HEK293 (cell line): ENCODE data around the gene FBXW2.

Experiments used
- CTCF ChIA-PET: fragments of 350-600 bp; formaldehyde crosslinking; extraction: SDS; loops from one replicate; lab custom pipeline; 2021; ENCODE audit warnings: antibody characterized with exemption; lab: Yijun Ruan, JAX
- POLR2A ChIA-PET: fragments of 300-600 bp; formaldehyde crosslinking; extraction: SDS; loops from one replicate; lab custom pipeline; 2020; ENCODE audit warnings: antibody characterized with exemption, inconsistent platforms; lab: Yijun Ruan, JAX
- H3K27ac ChIP-seq: fragments of 200-500 bp; sonication (Bioruptor generic); 2 replicates; pipeline ENCODE4 v1.5.1; 2014; ENCODE audit warnings: low read depth, low read length, control low read depth, inconsistent platforms; ENCODE audit errors: extremely low read depth
- H3K36me3 ChIP-seq, 2 experiments: fragments of 200-500 bp in 1 of 2; sonication (Bioruptor generic) in 1 of 2; 1 replicate in 1 of 2; 2 replicates in 1 of 2; pipeline ENCODE4 v1.5.1; 2014 to 2017; ENCODE audit warnings: inconsistent platforms in 2 of 2, low read length in 2 of 2; ENCODE audit not compliant: control insufficient read depth in 2 of 2, insufficient read depth in 1 of 2
- H3K4me1 ChIP-seq: fragments of 200-500 bp; sonication (Bioruptor generic); 2 replicates; pipeline ENCODE4 v1.5.1; 2014; ENCODE audit warnings: mild to moderate bottlenecking, low read length, inconsistent platforms; ENCODE audit not compliant: control insufficient read depth, insufficient read depth
- H3K4me3 ChIP-seq: 2 replicates; pipeline ENCODE4 v1.5.1; 2011; ENCODE audit warnings: low read depth, mild to moderate bottlenecking, control low read depth, low read length, moderate library complexity
- H3K9me3 ChIP-seq: fragments of 200-500 bp; sonication (Bioruptor generic); 2 replicates; pipeline ENCODE4 v1.5.1; 2014; ENCODE audit warnings: low read depth, low read length, inconsistent platforms; ENCODE audit not compliant: control insufficient read depth, insufficient read depth
- ELK4 ChIP-seq: IDR thresholded peaks from 2 replicates; pipeline ENCODE4 v1.6.1; 2011; ENCODE audit warnings: mild to moderate bottlenecking, low read depth, low read length, borderline replicate concordance
- FEZF1 ChIP-seq: fragments of 450-650 bp; formaldehyde crosslinking; IDR thresholded peaks from 2 replicates; pipeline ENCODE4 v1.5.1; 2016; ENCODE audit warnings: missing biosample characterization, missing genetic modification characterization
- GLIS1 ChIP-seq: fragments of 450-650 bp; formaldehyde crosslinking; IDR thresholded peaks from 2 replicates; pipeline ENCODE4 v1.5.1; 2016; ENCODE audit warnings: missing biosample characterization, missing genetic modification characterization
- KLF7 ChIP-seq: fragments of 450-650 bp; formaldehyde crosslinking; IDR thresholded peaks from 2 replicates; pipeline ENCODE4 v1.5.1; 2016; ENCODE audit warnings: missing biosample characterization, missing genetic modification characterization, borderline replicate concordance
- KLF9 ChIP-seq: fragments of 450-650 bp; formaldehyde crosslinking; IDR thresholded peaks from 2 replicates; pipeline ENCODE4 v1.5.1; 2016; ENCODE audit warnings: missing biosample characterization, missing genetic modification characterization, low read depth
- SALL2 ChIP-seq: fragments of 450-650 bp; formaldehyde crosslinking; IDR thresholded peaks from 2 replicates; pipeline ENCODE4 v1.5.0; 2017; ENCODE audit warnings: missing biosample characterization, mild to moderate bottlenecking, missing genetic modification characterization, borderline replicate concordance
- SP7 ChIP-seq: fragments of 450-650 bp; formaldehyde crosslinking; IDR thresholded peaks from 2 replicates; pipeline ENCODE4 v1.5.1; 2016; ENCODE audit warnings: missing biosample characterization, missing genetic modification characterization
- ZBTB1 ChIP-seq: fragments of 450-650 bp; formaldehyde crosslinking; IDR thresholded peaks from 2 replicates; pipeline ENCODE4 v1.5.1; 2016; ENCODE audit warnings: missing biosample characterization, missing genetic modification characterization
- ZFP41 ChIP-seq: fragments of 450-650 bp; formaldehyde crosslinking; IDR thresholded peaks from 2 replicates; pipeline ENCODE4 v1.5.1; 2016; ENCODE audit warnings: missing biosample characterization, missing genetic modification characterization, borderline replicate concordance
- ZNF19 ChIP-seq: fragments of 450-650 bp; formaldehyde crosslinking; IDR thresholded peaks from 2 replicates; pipeline ENCODE4; 2016; ENCODE audit warnings: missing biosample characterization, missing genetic modification characterization, low read depth
- ZNF2 ChIP-seq: fragments of 450-650 bp; formaldehyde crosslinking; IDR thresholded peaks from 2 replicates; pipeline ENCODE4 v1.5.1; 2016; ENCODE audit warnings: missing biosample characterization, missing genetic modification characterization
- ZNF24 ChIP-seq: fragments of 450-650 bp; formaldehyde crosslinking; IDR thresholded peaks from 2 replicates; pipeline ENCODE4 v1.5.1; 2016; ENCODE audit warnings: missing biosample characterization, missing genetic modification characterization
- ZNF274 ChIP-seq, 2 experiments: fragments of 200-500 bp in 1 of 2; fragments of 450-650 bp in 1 of 2; sonication (Bioruptor generic) in 1 of 2; formaldehyde crosslinking in 1 of 2; IDR thresholded peaks; 2 replicates each; pipeline versions ENCODE4 v1.5.1 to v1.6.1; 2014 to 2016; ENCODE audit warnings: borderline replicate concordance in 1 of 2, inconsistent platforms in 1 of 2, low read length in 1 of 2, missing biosample characterization in 1 of 2, missing genetic modification characterization in 1 of 2
- ZNF423 ChIP-seq: fragments of 450-650 bp; formaldehyde crosslinking; IDR thresholded peaks from 2 replicates; pipeline ENCODE4 v1.5.1; 2016; ENCODE audit warnings: missing biosample characterization, missing genetic modification characterization
- ZNF645 ChIP-seq: fragments of 450-650 bp; formaldehyde crosslinking; IDR thresholded peaks from 2 replicates; pipeline ENCODE4; 2016; ENCODE audit warnings: missing biosample characterization, missing genetic modification characterization
- ZNF658 ChIP-seq: fragments of 450-650 bp; formaldehyde crosslinking; IDR thresholded peaks from 2 replicates; pipeline ENCODE4; 2016; ENCODE audit warnings: missing biosample characterization, missing genetic modification characterization
- ZNF677 ChIP-seq: fragments of 450-650 bp; IDR thresholded peaks from 2 replicates; pipeline ENCODE4 v1.5.0; 2018; ENCODE audit warnings: missing biosample characterization, mild to moderate bottlenecking, missing genetic modification characterization, moderate library complexity
- ZNF776 ChIP-seq: fragments of 450-650 bp; formaldehyde crosslinking; IDR thresholded peaks from 2 replicates; pipeline ENCODE4 v1.5.0; 2017; ENCODE audit warnings: missing biosample characterization, missing genetic modification characterization, borderline replicate concordance
- ZSCAN5A ChIP-seq: fragments of 450-650 bp; formaldehyde crosslinking; IDR thresholded peaks from 2 replicates; pipeline ENCODE4 v1.5.1; 2016; ENCODE audit warnings: missing biosample characterization, missing genetic modification characterization
- TF ChIP-seq, protein P1 (sequence below): fragments of 450-650 bp; formaldehyde crosslinking; IDR thresholded peaks from 2 replicates; pipeline ENCODE4 v1.5.1; 2016; ENCODE audit warnings: missing biosample characterization, missing genetic modification characterization
- TF ChIP-seq, protein P2 (sequence below): fragments of 450-650 bp; formaldehyde crosslinking; IDR thresholded peaks from 2 replicates; pipeline ENCODE4 v1.5.1; 2016; ENCODE audit warnings: missing biosample characterization, missing genetic modification characterization
- TF ChIP-seq, protein P3 (sequence below): fragments of 450-650 bp; IDR thresholded peaks from 2 replicates; pipeline ENCODE4 v1.5.1; 2018; ENCODE audit warnings: missing biosample characterization, mild to moderate bottlenecking, missing genetic modification characterization

FBXW2 gene

GRCh38 chr9:120770931-120771330, 22.3 kb downstream of the FBXW2 start (continued):
- no peak for TF ChIP-seq ZFP41
- TF ChIP-seq KLF9 = no peak
- TF ChIP-seq, protein P1, sequence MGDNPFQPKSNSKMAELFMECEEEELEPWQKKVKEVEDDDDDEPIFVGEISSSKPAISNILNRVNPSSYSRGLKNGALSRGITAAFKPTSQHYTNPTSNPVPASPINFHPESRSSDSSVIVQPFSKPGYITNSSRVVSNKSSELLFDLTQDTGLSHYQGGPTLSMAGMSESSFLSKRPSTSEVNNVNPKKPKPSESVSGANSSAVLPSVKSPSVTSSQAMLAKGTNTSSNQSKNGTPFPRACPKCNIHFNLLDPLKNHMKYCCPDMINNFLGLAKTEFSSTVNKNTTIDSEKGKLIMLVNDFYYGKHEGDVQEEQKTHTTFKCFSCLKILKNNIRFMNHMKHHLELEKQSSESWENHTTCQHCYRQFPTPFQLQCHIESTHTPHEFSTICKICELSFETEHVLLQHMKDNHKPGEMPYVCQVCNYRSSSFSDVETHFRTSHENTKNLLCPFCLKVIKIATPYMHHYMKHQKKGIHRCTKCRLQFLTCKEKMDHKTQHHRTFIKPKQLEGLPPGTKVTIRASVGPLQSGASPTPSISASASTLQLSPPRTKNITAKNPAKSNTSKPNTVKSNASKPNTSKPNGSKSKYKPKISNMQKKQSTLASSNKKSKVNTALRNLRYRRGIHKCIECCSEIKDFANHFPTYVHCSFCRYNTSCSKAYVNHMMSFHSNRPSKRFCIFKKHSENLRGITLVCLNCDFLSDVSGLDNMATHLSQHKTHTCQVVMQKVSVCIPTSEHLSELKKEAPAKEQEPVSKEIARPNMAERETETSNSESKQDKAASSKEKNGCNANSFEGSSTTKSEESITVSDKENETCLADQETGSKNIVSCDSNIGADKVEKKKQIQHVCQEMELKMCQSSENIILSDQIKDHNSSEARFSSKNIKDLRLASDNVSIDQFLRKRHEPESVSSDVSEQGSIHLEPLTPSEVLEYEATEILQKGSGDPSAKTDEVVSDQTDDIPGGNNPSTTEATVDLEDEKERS (tag by site-specific recombination) = no peak
- TF ChIP-seq, protein P2, sequence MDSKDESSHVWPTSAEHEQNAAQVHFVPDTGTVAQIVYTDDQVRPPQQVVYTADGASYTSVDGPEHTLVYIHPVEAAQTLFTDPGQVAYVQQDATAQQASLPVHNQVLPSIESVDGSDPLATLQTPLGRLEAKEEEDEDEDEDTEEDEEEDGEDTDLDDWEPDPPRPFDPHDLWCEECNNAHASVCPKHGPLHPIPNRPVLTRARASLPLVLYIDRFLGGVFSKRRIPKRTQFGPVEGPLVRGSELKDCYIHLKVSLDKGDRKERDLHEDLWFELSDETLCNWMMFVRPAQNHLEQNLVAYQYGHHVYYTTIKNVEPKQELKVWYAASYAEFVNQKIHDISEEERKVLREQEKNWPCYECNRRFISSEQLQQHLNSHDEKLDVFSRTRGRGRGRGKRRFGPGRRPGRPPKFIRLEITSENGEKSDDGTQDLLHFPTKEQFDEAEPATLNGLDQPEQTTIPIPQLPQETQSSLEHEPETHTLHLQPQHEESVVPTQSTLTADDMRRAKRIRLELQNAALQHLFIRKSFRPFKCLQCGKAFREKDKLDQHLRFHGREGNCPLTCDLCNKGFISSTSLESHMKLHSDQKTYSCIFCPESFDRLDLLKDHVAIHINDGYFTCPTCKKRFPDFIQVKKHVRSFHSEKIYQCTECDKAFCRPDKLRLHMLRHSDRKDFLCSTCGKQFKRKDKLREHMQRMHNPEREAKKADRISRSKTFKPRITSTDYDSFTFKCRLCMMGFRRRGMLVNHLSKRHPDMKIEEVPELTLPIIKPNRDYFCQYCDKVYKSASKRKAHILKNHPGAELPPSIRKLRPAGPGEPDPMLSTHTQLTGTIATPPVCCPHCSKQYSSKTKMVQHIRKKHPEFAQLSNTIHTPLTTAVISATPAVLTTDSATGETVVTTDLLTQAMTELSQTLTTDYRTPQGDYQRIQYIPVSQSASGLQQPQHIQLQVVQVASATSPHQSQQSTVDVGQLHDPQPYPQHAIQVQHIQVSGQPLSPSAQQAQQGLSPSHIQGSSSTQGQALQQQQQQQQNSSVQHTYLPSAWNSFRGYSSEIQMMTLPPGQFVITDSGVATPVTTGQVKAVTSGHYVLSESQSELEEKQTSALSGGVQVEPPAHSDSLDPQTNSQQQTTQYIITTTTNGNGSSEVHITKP = no peak
- TF ChIP-seq, all 188 proteins: peak for 0

DNA sequence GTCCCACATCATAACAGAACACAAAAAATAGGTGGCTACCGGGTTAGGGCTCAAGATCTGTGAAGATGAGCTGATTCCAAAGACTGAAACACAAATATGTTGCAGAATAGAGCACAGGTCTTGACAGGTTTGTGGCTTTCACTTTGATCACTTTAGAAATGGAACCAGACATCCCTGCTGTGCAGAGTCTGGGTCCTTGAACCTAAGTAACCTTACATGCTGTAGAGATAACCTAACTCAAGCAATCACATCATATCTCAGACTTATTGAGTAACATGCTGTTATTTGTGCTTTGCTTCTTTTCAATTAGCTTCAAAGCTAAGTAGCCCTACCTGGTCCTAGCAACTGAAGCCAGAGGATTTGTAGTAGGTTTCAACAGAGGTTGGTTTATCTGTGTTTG, 24.3 kb downstream of the FBXW2 start:
- Histone ChIP-seq H3K4me1 (no peaks in the 10 kb centered on the region), H3K4me3 (no peak overlapping the region), H3K9me3 (no peaks in the 10 kb centered on the region), H3K36me3 (peaks cover 15 to 68% of the 10 kb centered on the region in 2 experiments), H3K27ac (no peak overlapping the region)
- ChIA-PET POLR2A (no interaction called here), CTCF (no interaction called here)
- no peak for TF ChIP-seq ZNF274 (IDR thresholded peaks at IDR 0.05; ENCODE audit: low read length)
- no peak for TF ChIP-seq ZNF274 (tag by site-specific recombination; IDR thresholded peaks at IDR 0.05; ENCODE audit: borderline replicate concordance)
- no peak for TF ChIP-seq ZNF776 (tag by site-specific recombination)
- no peak for TF ChIP-seq GLIS1
- TF ChIP-seq ZNF423 (tag by site-specific recombination) = no peak
- TF ChIP-seq ZNF19 (tag by site-specific recombination) = no peak
- no peak for TF ChIP-seq ZNF2 (tag by site-specific recombination)
- TF ChIP-seq ELK4 = no peak
- TF ChIP-seq FEZF1 = no peak
- TF ChIP-seq ZSCAN5A (tag by site-specific recombination) = no peak
- TF ChIP-seq SP7 (tag by site-specific recombination) = no peak
- TF ChIP-seq SALL2 (tag by site-specific recombination) = no peak
- no peak for TF ChIP-seq ZNF645
- no peak for TF ChIP-seq ZNF658 (tag by site-specific recombination)
- no peak for TF ChIP-seq ZBTB1 (tag by site-specific recombination)
- TF ChIP-seq KLF7 (tag by site-specific recombination) = no peak
- no peak for TF ChIP-seq ZNF677 (tag by site-specific recombination)
- TF ChIP-seq ZNF24 (tag by site-specific recombination) = no peak
- TF ChIP-seq, protein P3, sequence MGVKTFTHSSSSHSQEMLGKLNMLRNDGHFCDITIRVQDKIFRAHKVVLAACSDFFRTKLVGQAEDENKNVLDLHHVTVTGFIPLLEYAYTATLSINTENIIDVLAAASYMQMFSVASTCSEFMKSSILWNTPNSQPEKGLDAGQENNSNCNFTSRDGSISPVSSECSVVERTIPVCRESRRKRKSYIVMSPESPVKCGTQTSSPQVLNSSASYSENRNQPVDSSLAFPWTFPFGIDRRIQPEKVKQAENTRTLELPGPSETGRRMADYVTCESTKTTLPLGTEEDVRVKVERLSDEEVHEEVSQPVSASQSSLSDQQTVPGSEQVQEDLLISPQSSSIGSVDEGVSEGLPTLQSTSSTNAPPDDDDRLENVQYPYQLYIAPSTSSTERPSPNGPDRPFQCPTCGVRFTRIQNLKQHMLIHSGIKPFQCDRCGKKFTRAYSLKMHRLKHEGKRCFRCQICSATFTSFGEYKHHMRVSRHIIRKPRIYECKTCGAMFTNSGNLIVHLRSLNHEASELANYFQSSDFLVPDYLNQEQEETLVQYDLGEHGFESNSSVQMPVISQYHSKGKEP (tag by site-specific recombination) = no peak
